ENCODE data around the gene BTN3A1. TPM values are rescaled to one million over a fixed set of nuclear protein-coding genes. Genes with fewer than 3 reads are reported as not detected.
"Not testable (repeated sequence)": the region's sequence is repeated elsewhere in the genome, so short reads cannot be mapped to it uniquely, and the experiment has no call there.

The BTN3A1 gene
- total RNA-seq, result 1 to 10 TPM; 2.5 to 3.5 (median 3.1) TPM

GRCh38 chr6:26401987-26402658, at the start of gene BTN3A1:
Gene BTN3A1 (plus strand): TSS chr6:26402275. CDS start chr6:26405564, 3,289 bp downstream.
- DNase-seq, result peak in 1 of 2 donors; percentile 37
- peak within 1 kb of the TSS; percentile 54 to 65 (median 62) for H3K4me3 ChIP-seq
- no peaks in the 10 kb centered on the region for H3K9me3 ChIP-seq
- H3K27me3 ChIP-seq, result no peaks in the 10 kb centered on the region
- intact Hi-C loops (cut with DNase I; ENCODE audit: low total_unique reads) (loop anchor here (1.0 kb wide), 3 partner anchors 19 to 55 kb away; partner anchors contain the start of genes BTN2A1 and BTN2A2), in situ Hi-C loops (cut with MboI; ENCODE audit: low sequenced_read_pairs in 4 of 4) (no loop called here)
- H3K4me1 ChIP-seq, result peaks cover 6 to 14% of the 10 kb centered on the region in 2 donors
- TF ChIP-seq CTCF (IDR thresholded peaks at IDR 0.05 in 4 of 5, conservative IDR thresholded peaks at IDR 0.05 in 1 of 5) (no peak), POLR2A (IDR thresholded peaks at IDR 0.05) (no peak)
- H3K36me3 ChIP-seq, result no peaks in the 10 kb centered on the region
- peak; percentile 99 to 100 for ATAC-seq
- H3K27ac ChIP-seq, result peak within 1 kb of the TSS; percentile 73 to 84 (median 80)

- intact Hi-C loops (cut with DNase I; ENCODE audit: low total_unique reads), result no loop called here
- no peaks in the 10 kb centered on the region for H3K36me3 ChIP-seq
- no peak for DNase-seq
- no peak overlapping the region for H3K4me3 ChIP-seq
- ATAC-seq, result no peak
- no peak for TF ChIP-seq CTCF (IDR thresholded peaks at IDR 0.05 in 4 of 5, conservative IDR thresholded peaks at IDR 0.05 in 1 of 5)
- TF ChIP-seq POLR2A (IDR thresholded peaks at IDR 0.05), result no peak
- in situ Hi-C loops (cut with MboI; ENCODE audit: low sequenced_read_pairs in 4 of 4), result no loop called here
- no peak overlapping the region for H3K27ac ChIP-seq
- no peaks in the 10 kb centered on the region for H3K27me3 ChIP-seq
- H3K9me3 ChIP-seq, result no peaks in the 10 kb centered on the region
- no peaks in the 10 kb centered on the region for H3K4me1 ChIP-seq
Measured at GRCh38 chr6:26352315-26352714, 49.8 kb upstream of the BTN3A1 start.

GRCh38 chr6:26354162-26354561, 47.9 kb upstream of the BTN3A1 start:
- Histone ChIP-seq H3K27me3 (no peaks in the 10 kb centered on the region), H3K27ac (no peak overlapping the region), H3K4me1 (no peaks in the 10 kb centered on the region), H3K4me3 (no peak overlapping the region), H3K36me3 (no peaks in the 10 kb centered on the region), H3K9me3 (no peaks in the 10 kb centered on the region)
- intact Hi-C loops (cut with DNase I; ENCODE audit: low total_unique reads), result no loop called here
- no peak for TF ChIP-seq POLR2A (IDR thresholded peaks at IDR 0.05)
- no peak for TF ChIP-seq CTCF (IDR thresholded peaks at IDR 0.05 in 4 of 5, conservative IDR thresholded peaks at IDR 0.05 in 1 of 5)
- in situ Hi-C loops (cut with MboI; ENCODE audit: low sequenced_read_pairs in 4 of 4), result no loop called here
- DNase-seq (no peak), ATAC-seq (no peak)

- no peak overlapping the region for H3K4me3 ChIP-seq
- no peak for ATAC-seq
- intact Hi-C loops (cut with DNase I; ENCODE audit: low total_unique reads) (no loop called here), in situ Hi-C loops (cut with MboI; ENCODE audit: low sequenced_read_pairs in 4 of 4) (no loop called here)
- no peak overlapping the region for H3K27ac ChIP-seq
- DNase-seq, result no peak
- H3K27me3 ChIP-seq, result no peaks in the 10 kb centered on the region
- H3K9me3 ChIP-seq, result no peaks in the 10 kb centered on the region
- TF ChIP-seq POLR2A (IDR thresholded peaks at IDR 0.05) (no peak), CTCF (IDR thresholded peaks at IDR 0.05 in 4 of 5, conservative IDR thresholded peaks at IDR 0.05 in 1 of 5) (no peak)
- no peaks in the 10 kb centered on the region for H3K36me3 ChIP-seq
- H3K4me1 ChIP-seq, result no peaks in the 10 kb centered on the region
Measured at GRCh38 chr6:26355366-26355765, 46.7 kb upstream of the BTN3A1 start.

- ATAC-seq; H3K9me3 ChIP-seq; in situ Hi-C loops (cut with MboI; ENCODE audit: low sequenced_read_pairs in 4 of 4); H3K4me3 ChIP-seq; intact Hi-C loops (cut with DNase I; ENCODE audit: low total_unique reads); DNase-seq; H3K27ac ChIP-seq; H3K27me3 ChIP-seq; H3K36me3 ChIP-seq; H3K4me1 ChIP-seq: not testable (repeated sequence)
Measured at GRCh38 chr6:26357543-26357942, 44.5 kb upstream of the BTN3A1 start.
